ENCODE measurements around the gene GTF3C5. TPM values are rescaled to one million over a fixed set of nuclear protein-coding genes. Genes with fewer than 3 reads are reported as not detected.
"Not testable (repeated sequence)": the region's sequence is repeated elsewhere in the genome, so short reads cannot be mapped to it uniquely, and the experiment has no call there.

GTF3C5 gene
- polyA plus RNA-seq, 1 experiment, result 36.4 TPM

DNA sequence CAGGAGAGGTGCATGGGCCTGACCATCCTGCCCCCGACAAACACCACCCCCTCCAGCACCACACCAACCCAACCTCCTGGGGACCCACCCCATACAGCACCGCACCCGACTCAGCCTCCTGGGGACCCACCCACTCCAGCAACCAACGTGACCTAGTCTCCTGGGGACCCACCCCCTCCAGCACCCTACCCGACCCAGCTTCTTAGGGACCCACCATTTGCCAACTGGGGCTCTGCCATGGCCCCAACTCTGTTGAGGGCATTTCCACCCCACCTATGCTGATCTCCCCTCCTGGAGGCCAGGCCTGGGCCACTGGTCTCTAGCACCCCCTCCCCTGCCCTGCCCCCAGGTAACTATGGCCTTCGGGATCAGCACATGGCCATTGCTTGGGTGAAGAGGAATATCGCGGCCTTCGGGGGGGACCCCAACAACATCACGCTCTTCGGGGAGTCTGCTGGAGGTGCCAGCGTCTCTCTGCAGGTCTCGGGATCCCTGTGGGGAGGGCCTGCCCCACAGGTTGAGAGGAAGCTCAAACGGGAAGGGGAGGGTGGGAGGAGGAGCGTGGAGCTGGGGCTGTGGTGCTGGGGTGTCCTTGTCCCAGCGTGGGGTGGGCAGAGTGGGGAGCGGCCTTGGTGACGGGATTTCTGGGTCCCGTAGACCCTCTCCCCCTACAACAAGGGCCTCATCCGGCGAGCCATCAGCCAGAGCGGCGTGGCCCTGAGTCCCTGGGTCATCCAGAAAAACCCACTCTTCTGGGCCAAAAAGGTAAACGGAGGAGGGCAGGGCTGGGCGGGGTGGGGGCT lies 35.6 kb downstream of the GTF3C5 start:
- POLR2A ChIA-PET, result no interaction called here
- no peak for DNase-seq (ENCODE audit: low read depth, low spot score)
- Histone ChIP-seq H3K27ac (ENCODE audit: low read depth, low read length) (no peak overlapping the region), H3K27me3 (ENCODE audit: control insufficient read depth, insufficient read depth, low read length) (no peaks in the 10 kb centered on the region), H3K4me3 (ENCODE audit: low read depth, low read length) (no peak overlapping the region), H3K9me3 (ENCODE audit: control insufficient read depth, insufficient read depth, low read length) (no peaks in the 10 kb centered on the region)
- CTCF ChIA-PET, result interaction anchor here (1.1 to 1.4 kb wide), 3 partner anchors 36 to 78 kb away, joined by 3 read pairs; no protein-coding TSS in a partner anchor
- TF ChIP-seq, protein P1, sequence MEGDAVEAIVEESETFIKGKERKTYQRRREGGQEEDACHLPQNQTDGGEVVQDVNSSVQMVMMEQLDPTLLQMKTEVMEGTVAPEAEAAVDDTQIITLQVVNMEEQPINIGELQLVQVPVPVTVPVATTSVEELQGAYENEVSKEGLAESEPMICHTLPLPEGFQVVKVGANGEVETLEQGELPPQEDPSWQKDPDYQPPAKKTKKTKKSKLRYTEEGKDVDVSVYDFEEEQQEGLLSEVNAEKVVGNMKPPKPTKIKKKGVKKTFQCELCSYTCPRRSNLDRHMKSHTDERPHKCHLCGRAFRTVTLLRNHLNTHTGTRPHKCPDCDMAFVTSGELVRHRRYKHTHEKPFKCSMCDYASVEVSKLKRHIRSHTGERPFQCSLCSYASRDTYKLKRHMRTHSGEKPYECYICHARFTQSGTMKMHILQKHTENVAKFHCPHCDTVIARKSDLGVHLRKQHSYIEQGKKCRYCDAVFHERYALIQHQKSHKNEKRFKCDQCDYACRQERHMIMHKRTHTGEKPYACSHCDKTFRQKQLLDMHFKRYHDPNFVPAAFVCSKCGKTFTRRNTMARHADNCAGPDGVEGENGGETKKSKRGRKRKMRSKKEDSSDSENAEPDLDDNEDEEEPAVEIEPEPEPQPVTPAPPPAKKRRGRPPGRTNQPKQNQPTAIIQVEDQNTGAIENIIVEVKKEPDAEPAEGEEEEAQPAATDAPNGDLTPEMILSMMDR (IDR thresholded peaks at IDR 0.05; ENCODE audit: low read depth, low read length), result no peak

- CTCF ChIA-PET, result interaction anchor here (1.4 kb wide), 1 partner anchor 44 kb away, joined by 3 read pairs; no protein-coding TSS in a partner anchor
- Histone ChIP-seq H3K9me3 (ENCODE audit: control insufficient read depth, insufficient read depth, low read length) (no peaks in the 10 kb centered on the region), H3K27ac (ENCODE audit: low read depth, low read length) (no peak overlapping the region), H3K4me3 (ENCODE audit: low read depth, low read length) (no peak overlapping the region), H3K27me3 (ENCODE audit: control insufficient read depth, insufficient read depth, low read length) (no peaks in the 10 kb centered on the region)
- TF ChIP-seq, protein P1 (IDR thresholded peaks at IDR 0.05; ENCODE audit: low read depth, low read length), result no peak
- POLR2A ChIA-PET, result no interaction called here
- DNase-seq (ENCODE audit: low read depth, low spot score), result no peak
These were observed 36.2 kb downstream of the GTF3C5 start for GRCh38 chr9:133067006-133067405.

GRCh38 chr9:133067813-133068212 lies 37.0 kb downstream of the GTF3C5 start:
- ChIA-PET POLR2A (no interaction called here), CTCF (interaction anchor here (1.4 kb wide), 1 partner anchor 45 kb away, joined by 3 read pairs; no protein-coding TSS in a partner anchor)

GRCh38 chr9:133068431-133068830 lies 37.6 kb downstream of the GTF3C5 start:
- CTCF ChIA-PET; DNase-seq (ENCODE audit: low read depth, low spot score); H3K27me3 ChIP-seq (ENCODE audit: control insufficient read depth, insufficient read depth, low read length); H3K27ac ChIP-seq (ENCODE audit: low read depth, low read length); H3K9me3 ChIP-seq (ENCODE audit: control insufficient read depth, insufficient read depth, low read length); H3K4me3 ChIP-seq (ENCODE audit: low read depth, low read length); POLR2A ChIA-PET: not testable (repeated sequence)

More at GRCh38 chr9:133067813-133068212, 37.0 kb downstream of the GTF3C5 start:
- H3K9me3 ChIP-seq (ENCODE audit: control insufficient read depth, insufficient read depth, low read length), result no peaks in the 10 kb centered on the region
- no peaks in the 10 kb centered on the region for H3K27me3 ChIP-seq (ENCODE audit: control insufficient read depth, insufficient read depth, low read length)
- H3K27ac ChIP-seq (ENCODE audit: low read depth, low read length), result no peak overlapping the region
- TF ChIP-seq, protein P1 (IDR thresholded peaks at IDR 0.05; ENCODE audit: low read depth, low read length), result no peak
- H3K4me3 ChIP-seq (ENCODE audit: low read depth, low read length), result no peak overlapping the region
- DNase-seq (ENCODE audit: low read depth, low spot score), result no peak

DNA sequence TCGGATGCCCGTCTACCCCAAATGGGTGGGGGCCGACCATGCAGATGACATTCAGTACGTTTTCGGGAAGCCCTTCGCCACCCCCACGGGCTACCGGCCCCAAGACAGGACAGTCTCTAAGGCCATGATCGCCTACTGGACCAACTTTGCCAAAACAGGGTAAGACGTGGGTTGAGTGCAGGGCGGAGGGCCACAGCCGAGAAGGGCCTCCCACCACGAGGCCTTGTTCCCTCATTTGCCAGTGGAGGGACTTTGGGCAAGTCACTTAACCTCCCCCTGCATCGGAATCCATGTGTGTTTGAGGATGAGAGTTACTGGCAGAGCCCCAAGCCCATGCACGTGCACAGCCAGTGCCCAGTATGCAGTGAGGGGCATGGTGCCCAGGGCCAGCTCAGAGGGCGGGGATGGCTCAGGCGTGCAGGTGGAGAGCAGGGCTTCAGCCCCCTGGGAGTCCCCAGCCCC lies 39.7 kb downstream of the GTF3C5 start:
- H3K4me3 ChIP-seq (ENCODE audit: low read depth, low read length); CTCF ChIA-PET; H3K27me3 ChIP-seq (ENCODE audit: control insufficient read depth, insufficient read depth, low read length); POLR2A ChIA-PET; H3K9me3 ChIP-seq (ENCODE audit: control insufficient read depth, insufficient read depth, low read length); DNase-seq (ENCODE audit: low read depth, low spot score); H3K27ac ChIP-seq (ENCODE audit: low read depth, low read length): not testable (repeated sequence)

DNA sequence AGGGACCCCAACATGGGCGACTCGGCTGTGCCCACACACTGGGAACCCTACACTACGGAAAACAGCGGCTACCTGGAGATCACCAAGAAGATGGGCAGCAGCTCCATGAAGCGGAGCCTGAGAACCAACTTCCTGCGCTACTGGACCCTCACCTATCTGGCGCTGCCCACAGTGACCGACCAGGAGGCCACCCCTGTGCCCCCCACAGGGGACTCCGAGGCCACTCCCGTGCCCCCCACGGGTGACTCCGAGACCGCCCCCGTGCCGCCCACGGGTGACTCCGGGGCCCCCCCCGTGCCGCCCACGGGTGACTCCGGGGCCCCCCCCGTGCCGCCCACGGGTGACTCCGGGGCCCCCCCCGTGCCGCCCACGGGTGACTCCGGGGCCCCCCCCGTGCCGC lies 40.2 kb downstream of the GTF3C5 start:
- H3K27me3 ChIP-seq (ENCODE audit: control insufficient read depth, insufficient read depth, low read length); H3K27ac ChIP-seq (ENCODE audit: low read depth, low read length); H3K9me3 ChIP-seq (ENCODE audit: control insufficient read depth, insufficient read depth, low read length); CTCF ChIA-PET; H3K4me3 ChIP-seq (ENCODE audit: low read depth, low read length); POLR2A ChIA-PET; DNase-seq (ENCODE audit: low read depth, low spot score): not testable (repeated sequence)
